AG04450 (cell line): ENCODE data around the gene SPP2. TPM values are rescaled to one million over a fixed set of nuclear protein-coding genes. Genes with fewer than 3 reads are reported as not detected.

ENCODE experiments used
- CTCF ChIA-PET: fragments of 300-600, 350-600 bp; formaldehyde crosslinking; extraction: SDS; loops from one replicate; lab custom pipeline; 2022; ENCODE audit warnings: antibody characterized with exemption, inconsistent platforms; lab: Charles Lee
- POLR2A ChIA-PET: fragments of 350-600 bp; formaldehyde crosslinking; extraction: SDS; loops from one replicate; lab custom pipeline; 2021; ENCODE audit warnings: antibody characterized with exemption, inconsistent platforms; lab: Yijun Ruan, JAX
- DNase-seq: peaks from one replicate; pipeline ENCODE4 v3.0.0-alpha.2; 2011; ENCODE audit warnings: low read depth, low spot score
- H3K27ac ChIP-seq: one replicate; pipeline ENCODE4 v1.5.1; 2012; ENCODE audit warnings: low read depth, low read length, control low read depth
- H3K27me3 ChIP-seq: one replicate; pipeline ENCODE4 v1.6.0; 2012; ENCODE audit warnings: low read length; ENCODE audit not compliant: control insufficient read depth, insufficient read depth
- H3K4me3 ChIP-seq: 2 replicates; pipeline ENCODE4 v1.5.1; 2011; ENCODE audit warnings: mild to moderate bottlenecking, low read depth, low read length, control low read depth
- H3K9me3 ChIP-seq: 2 replicates; pipeline ENCODE4 v1.5.1; 2012; ENCODE audit warnings: low read length; ENCODE audit not compliant: control insufficient read depth, insufficient read depth
- polyA plus RNA-seq: library from polyadenylated mRNA; depleted of rRNA; stranded (reverse); fragments of >200 nt; gene quantifications from 2 replicates; pipeline ENCODE4 v1.2.3, GENCODE V29; 2011
- TF ChIP-seq, protein P1 (sequence below): IDR thresholded peaks from 2 replicates; pipeline ENCODE4 v1.5.1; 2011; ENCODE audit warnings: low read depth, low read length, control low read depth, inconsistent platforms

Gene SPP2
- polyA plus RNA-seq, 1 experiment: not detected

DNA sequence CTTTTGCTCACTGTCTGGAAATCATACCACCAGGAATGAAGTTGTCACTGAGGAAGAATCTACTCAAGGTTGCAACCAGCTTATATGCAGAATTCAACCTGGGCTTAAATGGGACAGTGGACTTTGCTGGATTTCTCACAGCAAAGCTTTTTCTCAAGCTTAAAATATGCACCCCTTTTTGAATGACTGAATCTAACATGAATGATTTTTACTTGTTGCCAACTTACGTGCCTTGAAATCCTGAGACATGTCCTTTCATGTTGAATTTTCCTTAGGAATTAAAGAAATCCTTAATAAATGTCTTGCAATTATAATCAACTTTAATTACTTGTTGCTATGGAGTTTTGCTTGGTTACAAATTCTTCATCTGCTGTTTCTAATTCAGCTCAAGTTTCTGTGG lies 57.4 kb downstream of the SPP2 start:
- no peaks in the 10 kb centered on the region for H3K9me3 ChIP-seq
- peaks cover 10% of the 10 kb centered on the region for H3K27me3 ChIP-seq
- CTCF ChIA-PET: no interaction called here
- TF ChIP-seq, protein P1, sequence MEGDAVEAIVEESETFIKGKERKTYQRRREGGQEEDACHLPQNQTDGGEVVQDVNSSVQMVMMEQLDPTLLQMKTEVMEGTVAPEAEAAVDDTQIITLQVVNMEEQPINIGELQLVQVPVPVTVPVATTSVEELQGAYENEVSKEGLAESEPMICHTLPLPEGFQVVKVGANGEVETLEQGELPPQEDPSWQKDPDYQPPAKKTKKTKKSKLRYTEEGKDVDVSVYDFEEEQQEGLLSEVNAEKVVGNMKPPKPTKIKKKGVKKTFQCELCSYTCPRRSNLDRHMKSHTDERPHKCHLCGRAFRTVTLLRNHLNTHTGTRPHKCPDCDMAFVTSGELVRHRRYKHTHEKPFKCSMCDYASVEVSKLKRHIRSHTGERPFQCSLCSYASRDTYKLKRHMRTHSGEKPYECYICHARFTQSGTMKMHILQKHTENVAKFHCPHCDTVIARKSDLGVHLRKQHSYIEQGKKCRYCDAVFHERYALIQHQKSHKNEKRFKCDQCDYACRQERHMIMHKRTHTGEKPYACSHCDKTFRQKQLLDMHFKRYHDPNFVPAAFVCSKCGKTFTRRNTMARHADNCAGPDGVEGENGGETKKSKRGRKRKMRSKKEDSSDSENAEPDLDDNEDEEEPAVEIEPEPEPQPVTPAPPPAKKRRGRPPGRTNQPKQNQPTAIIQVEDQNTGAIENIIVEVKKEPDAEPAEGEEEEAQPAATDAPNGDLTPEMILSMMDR: no peak
- POLR2A ChIA-PET: no interaction called here
- no peak for DNase-seq
- H3K27ac ChIP-seq: no peak overlapping the region
- no peak overlapping the region for H3K4me3 ChIP-seq

DNA sequence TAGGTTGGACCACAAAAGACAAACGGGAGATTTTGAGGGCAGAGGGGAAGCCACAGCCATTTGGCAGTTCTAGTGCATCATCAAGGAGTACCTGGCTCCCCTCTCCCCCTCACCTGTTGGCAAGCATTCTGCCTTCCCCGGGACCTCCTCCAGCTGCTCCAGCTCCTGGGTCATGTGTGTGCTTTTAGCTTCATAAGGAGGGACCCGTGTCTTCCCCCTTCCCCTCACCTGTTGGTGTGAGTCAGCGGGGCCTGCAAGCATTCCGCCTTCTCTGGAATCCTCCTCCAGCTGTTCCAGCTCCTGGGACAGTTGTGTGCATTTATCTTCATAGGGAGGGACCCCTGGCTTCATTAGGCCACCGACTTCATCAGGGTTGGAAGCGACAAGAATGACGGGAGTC lies 58.8 kb downstream of the SPP2 start:
- CTCF ChIA-PET: no interaction called here
- TF ChIP-seq, protein P1: no peak
- Histone ChIP-seq H3K9me3 (no peaks in the 10 kb centered on the region), H3K27me3 (peaks cover 5% of the 10 kb centered on the region), H3K4me3 (no peak overlapping the region), H3K27ac (no peak overlapping the region)
- POLR2A ChIA-PET: interaction anchor here (0.7 kb wide), 1 partner anchor 429 kb away, joined by 4 read pairs; no protein-coding TSS in a partner anchor
- no peak for DNase-seq

DNA sequence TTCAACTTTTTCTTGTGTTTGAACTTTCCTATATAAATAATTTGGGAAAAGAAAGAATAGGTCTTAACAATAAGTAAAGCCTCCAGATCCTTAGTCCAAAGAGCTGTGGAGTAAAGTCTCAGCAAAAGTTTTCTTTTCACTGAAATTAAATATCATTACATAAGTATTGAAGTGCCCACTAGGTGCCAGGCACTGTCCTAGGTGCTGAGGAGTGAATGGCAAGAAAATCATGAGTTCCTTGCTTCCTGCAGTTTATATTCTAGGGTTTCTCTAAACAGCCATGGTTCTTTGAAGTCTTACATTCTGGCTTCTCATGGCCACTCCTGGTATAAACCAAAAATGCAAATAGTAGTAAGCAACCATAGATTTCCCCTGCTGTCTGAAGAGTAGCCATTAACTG lies 59.7 kb downstream of the SPP2 start:
- Histone ChIP-seq H3K4me3 (no peak overlapping the region), H3K27me3 (peaks cover 9% of the 10 kb centered on the region), H3K9me3 (no peaks in the 10 kb centered on the region), H3K27ac (no peak overlapping the region)
- TF ChIP-seq, protein P1: no peak
- ChIA-PET POLR2A (no interaction called here), CTCF (no interaction called here)
- no peak for DNase-seq

DNA sequence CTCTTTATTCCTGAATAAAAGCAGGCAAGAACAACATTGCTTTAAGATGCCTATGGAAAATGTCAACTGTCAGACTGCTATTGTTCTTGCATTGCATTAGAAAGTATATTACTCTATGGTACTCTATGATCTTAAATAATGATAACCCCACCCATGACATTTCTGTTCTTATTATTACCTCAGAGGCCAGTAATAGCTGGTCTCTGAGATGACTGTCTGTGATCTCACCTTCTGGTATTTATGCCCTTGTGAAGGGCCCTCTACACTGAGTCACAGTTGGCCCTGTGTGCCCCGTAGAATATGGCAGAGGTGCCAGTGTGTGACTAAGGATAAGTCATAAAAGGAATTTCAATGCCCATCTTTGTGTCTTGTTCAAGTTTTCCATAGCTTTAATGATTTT lies 61.0 kb downstream of the SPP2 start:
- no peak for DNase-seq
- TF ChIP-seq, protein P1: no peak
- H3K27ac ChIP-seq: no peak overlapping the region
- ChIA-PET CTCF (no interaction called here), POLR2A (interaction anchor here (0.5 kb wide), 1 partner anchor 40 kb away, joined by 6 read pairs; no protein-coding TSS in a partner anchor)
- H3K27me3 ChIP-seq: peaks cover 5% of the 10 kb centered on the region
- H3K4me3 ChIP-seq: no peak overlapping the region
- H3K9me3 ChIP-seq: no peaks in the 10 kb centered on the region

DNA sequence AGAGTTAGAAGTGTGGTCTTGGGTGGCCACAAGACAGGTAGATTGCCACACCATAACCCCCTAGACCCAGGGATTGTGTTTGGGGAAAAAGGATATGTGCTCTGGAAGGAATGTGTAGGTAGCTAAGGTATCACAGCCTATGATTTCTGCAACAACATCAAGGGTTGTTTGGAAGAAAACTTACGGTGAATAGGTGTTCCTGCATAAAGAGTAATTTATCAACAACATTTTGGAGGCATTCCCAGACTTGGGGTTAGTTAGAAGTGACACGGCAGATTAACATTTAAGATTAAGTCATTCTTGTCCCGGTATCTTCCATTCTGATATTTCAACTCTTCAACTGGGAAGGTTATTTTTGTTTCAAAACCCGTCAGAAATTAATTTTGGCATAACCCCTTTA lies 65.5 kb downstream of the SPP2 start:
- ChIA-PET POLR2A (no interaction called here), CTCF (no interaction called here)
- no peak overlapping the region for H3K27ac ChIP-seq
- TF ChIP-seq, protein P1: no peak
- no peak overlapping the region for H3K4me3 ChIP-seq
- no peak for DNase-seq
- peaks cover 9% of the 10 kb centered on the region for H3K27me3 ChIP-seq
- no peaks in the 10 kb centered on the region; the same call in 1 of the 2 replicates for H3K9me3 ChIP-seq
